ENCODE results near the gene ZNF165.
"Not testable (repeated sequence)": the region's sequence is repeated elsewhere in the genome, so short reads cannot be mapped to it uniquely, and the experiment has no call there.

Gene ZNF165

DNA sequence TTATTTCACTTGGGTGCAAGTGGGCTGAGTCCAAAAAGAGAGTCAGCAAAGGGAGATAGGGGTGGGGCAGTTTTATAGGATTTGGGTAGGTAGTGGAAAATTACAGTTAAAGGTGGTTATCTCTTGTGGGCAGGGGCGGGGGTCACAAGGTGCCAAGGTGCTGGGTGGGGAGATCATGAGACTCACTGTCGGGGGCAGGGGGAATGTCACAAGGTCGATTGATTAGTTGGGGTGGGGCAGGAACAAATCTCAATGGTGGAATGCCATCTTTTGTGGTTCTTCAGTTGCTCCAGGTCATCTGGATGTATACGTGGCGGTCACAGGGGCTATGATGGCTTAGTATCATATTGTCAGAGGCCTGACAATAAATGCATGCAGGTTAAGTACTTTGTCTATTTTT is 41.9 kb downstream of the ZNF165 start:
- not testable (repeated sequence) for DNase-seq

GRCh38 chr6:28124350-28124970 is 44.1 kb downstream of the ZNF165 start, which contains the start of gene ZSCAN16:
Gene ZSCAN16, plus strand, starts transcription at chr6:28124609. Its CDS starts 835 bp downstream, at chr6:28125444.
- peak; percentile 98 for DNase-seq

DNA sequence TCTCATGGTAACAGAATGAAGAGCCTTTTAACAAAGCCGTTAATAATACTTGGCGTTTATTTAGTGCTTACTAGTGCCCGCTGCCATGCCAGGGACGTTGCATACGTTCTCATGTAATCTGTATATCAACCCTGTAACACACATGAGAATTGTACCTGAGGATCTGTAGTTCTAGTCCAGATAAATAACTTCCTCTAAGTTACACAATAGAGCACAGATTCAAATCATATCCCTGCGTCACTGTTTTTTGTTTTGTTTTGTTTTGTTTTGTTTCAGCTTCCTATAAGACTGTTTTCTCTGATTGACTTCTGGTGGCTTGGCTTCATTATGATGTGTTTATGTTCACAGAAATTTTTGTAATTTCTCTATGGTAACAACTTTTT is 44.6 kb downstream of the ZNF165 start:
- no peak for DNase-seq

- DNase-seq = no peak
These were observed 45.0 kb downstream of the ZNF165 start for GRCh38 chr6:28125401-28125800.

- DNase-seq = peak; percentile 48
These were observed 53.6 kb downstream of the ZNF165 start for GRCh38 chr6:28134015-28134414.

DNA sequence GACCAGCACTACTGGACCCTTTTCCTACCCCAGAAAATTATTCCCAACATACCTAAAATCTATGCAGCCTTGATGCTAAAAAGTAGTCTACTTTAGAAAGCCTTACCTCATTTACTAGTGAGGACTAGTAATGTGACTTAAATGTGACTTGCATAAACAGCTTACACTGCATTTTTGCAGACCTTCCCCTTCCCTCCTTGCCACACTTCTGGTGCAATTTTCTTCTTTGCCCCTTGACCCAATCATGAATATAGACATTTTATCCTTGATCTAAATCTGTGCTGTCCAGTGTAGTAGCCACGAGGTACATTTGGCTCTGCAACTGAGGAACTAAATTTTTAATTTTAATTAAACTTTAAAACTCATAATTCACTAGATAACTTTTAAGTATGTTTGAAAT is 54.3 kb downstream of the ZNF165 start:
- no peak for DNase-seq

DNA sequence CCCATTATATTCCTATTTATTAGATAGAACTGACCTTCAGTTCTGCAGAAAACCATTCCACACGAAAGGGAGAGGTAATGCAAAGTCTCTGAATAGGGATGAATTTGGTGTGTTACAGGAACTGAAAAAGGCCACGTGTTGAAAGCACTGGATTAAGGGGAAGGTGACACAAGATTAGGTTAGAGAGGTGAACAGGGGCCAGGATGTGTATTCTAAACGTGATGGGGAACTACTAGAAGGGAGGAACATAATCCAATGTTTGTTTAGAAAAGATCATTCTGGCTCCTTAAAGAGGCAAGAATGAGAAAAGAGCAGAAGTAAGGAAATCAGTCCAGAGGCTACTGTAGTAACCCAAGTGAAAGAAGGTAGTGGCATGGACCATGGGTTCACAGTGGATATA is 55.0 kb downstream of the ZNF165 start:
- DNase-seq = no peak

- DNase-seq = peak; percentile 98
These were observed 56.5 kb downstream of the ZNF165 start for GRCh38 chr6:28136585-28137504.

DNA sequence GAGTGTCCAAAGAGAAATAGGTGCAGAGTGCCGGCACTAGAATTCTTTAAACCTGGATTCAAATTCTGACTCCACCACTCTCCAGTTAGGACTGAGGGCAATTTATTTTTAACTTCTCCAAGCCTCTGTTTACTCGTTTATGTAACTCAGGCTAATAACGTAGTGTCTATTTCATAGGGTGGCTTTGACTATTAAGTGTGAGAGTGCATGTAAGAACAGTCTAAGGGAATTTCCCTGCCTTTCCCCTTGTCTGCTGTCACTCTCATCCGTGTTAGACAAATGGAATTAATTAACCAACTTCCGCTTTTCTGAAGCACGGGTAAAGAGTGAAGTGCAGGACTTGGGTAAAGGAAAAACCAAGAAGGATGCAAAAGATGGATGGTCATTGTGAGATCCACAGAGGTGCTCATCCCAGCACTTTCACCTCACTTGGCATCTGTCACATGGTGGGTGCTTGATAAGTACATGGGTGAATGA is 57.2 kb downstream of the ZNF165 start:
- DNase-seq = peak; percentile 48

Data from NCI-H69 (cell line).